ENCODE measurements around the gene CCT7. TPM values are rescaled to one million over a fixed set of nuclear protein-coding genes. Genes with fewer than 3 reads are reported as not detected.

CCT7 gene
- total and polyA plus RNA-seq, 2 donors (not counting 3 experiments of a cell fraction or from before 2014, with no cell fraction given): 343 to 362 TPM

- ChIA-PET POLR2A (no interaction called here), CTCF (interaction anchor here (1.0 to 2.0 kb wide), 4 partner anchors 21 to 62 kb away, joined by 3 to 6 read pairs (median 5); no protein-coding TSS in a partner anchor)
- dilution Hi-C loops (cut with MboI; ENCODE audit: extremely low pct_ligation_motif_present, low sequenced_read_pairs): no loop called here
- FAIRE-seq: no peak
- peak overlapping the region; percentile 88 for H3K27ac ChIP-seq (ENCODE audit: insufficient read depth, low read depth, low read length)
- peaks cover 29% of the 10 kb centered on the region for H3K4me1 ChIP-seq (ENCODE audit: control insufficient read depth, extremely low read depth, insufficient read depth, low read length)
- no peaks in the 10 kb centered on the region for H3K9me1 ChIP-seq (replicated peaks; ENCODE audit: control insufficient read depth, extremely low read depth, insufficient read depth, low read length)
- H3K27me3 ChIP-seq (ENCODE audit: control insufficient read depth in 2 of 2, insufficient read depth in 2 of 2, low read length in 2 of 2): no peaks in the 10 kb centered on the region
- peak overlapping the region; percentile 14 for H3K4me2 ChIP-seq (ENCODE audit: insufficient read depth, low read length)
- intact Hi-C loops (cut with micrococcal nuclease): no loop called here
- no peak overlapping the region for H2AFZ ChIP-seq (ENCODE audit: low read depth, low read length)
- H3K4me3 ChIP-seq (replicated peaks in 1 of 3; ENCODE audit: insufficient read depth in 1 of 3, low read depth in 1 of 3, low read length in 3 of 3): no peak overlapping the region
- H3K9ac ChIP-seq (replicated peaks; ENCODE audit: extremely low read depth, insufficient read depth, low read length): no peak overlapping the region
- no peaks in the 10 kb centered on the region for H3K9me3 ChIP-seq (replicated peaks; ENCODE audit: control insufficient read depth, insufficient read depth, low read length)
- peaks cover 85% of the 10 kb centered on the region for H3K79me2 ChIP-seq (ENCODE audit: control insufficient read depth, insufficient read depth, low read length)
- BruUV-seq (replicated peaks): no TSS peak
- peak; percentile 18 for DNase-seq (ENCODE audit: low read depth, low spot score)
- H3K36me3 ChIP-seq (ENCODE audit: control insufficient read depth in 2 of 2, extremely low read depth in 1 of 2, insufficient read depth in 2 of 2, low read length in 2 of 2): peaks cover 2 to 22% of the 10 kb centered on the region in 2 experiments
- TF ChIP-seq EZH2 (IDR thresholded peaks at IDR 0.05; ENCODE audit: borderline replicate concordance, low read depth, low read length, severe bottlenecking): no peak
- H4K20me1 ChIP-seq (replicated peaks; ENCODE audit: control insufficient read depth, extremely low read depth, insufficient read depth, low read length): peaks cover 2% of the 10 kb centered on the region
Measured at GRCh38 chr2:73238976-73239375, 4.9 kb downstream of the CCT7 start.

- ChIA-PET CTCF (interaction anchor here (0.7 to 2.0 kb wide), 2 partner anchors 20 to 27 kb away, joined by 3 to 6 read pairs; no protein-coding TSS in a partner anchor), POLR2A (no interaction called here)
- no peaks in the 10 kb centered on the region for H3K27me3 ChIP-seq (ENCODE audit: control insufficient read depth in 2 of 2, insufficient read depth in 2 of 2, low read length in 2 of 2)
- peaks cover 29% of the 10 kb centered on the region for H3K4me1 ChIP-seq (ENCODE audit: control insufficient read depth, extremely low read depth, insufficient read depth, low read length)
- no peaks in the 10 kb centered on the region for H3K9me3 ChIP-seq (replicated peaks; ENCODE audit: control insufficient read depth, insufficient read depth, low read length)
- H3K36me3 ChIP-seq (ENCODE audit: control insufficient read depth in 2 of 2, extremely low read depth in 1 of 2, insufficient read depth in 2 of 2, low read length in 2 of 2): peaks cover 10 to 30% of the 10 kb centered on the region in 2 experiments
- FAIRE-seq: peak; percentile 65
- no peak overlapping the region for H2AFZ ChIP-seq (ENCODE audit: low read depth, low read length)
- no TSS peak for BruUV-seq (replicated peaks)
- H4K20me1 ChIP-seq (replicated peaks; ENCODE audit: control insufficient read depth, extremely low read depth, insufficient read depth, low read length): peaks cover 2% of the 10 kb centered on the region
- H3K27ac ChIP-seq (ENCODE audit: insufficient read depth, low read depth, low read length): peak overlapping the region; percentile 88
- peak overlapping the region; percentile 48 for H3K4me2 ChIP-seq (ENCODE audit: insufficient read depth, low read length)
- TF ChIP-seq FOS (IDR thresholded peaks at IDR 0.05; ENCODE audit: borderline replicate concordance, insufficient read depth, low read length) (peak; percentile 45), JUN (IDR thresholded peaks at IDR 0.05; ENCODE audit: borderline replicate concordance, insufficient read depth, insufficient read length, low read depth) (peak; percentile 59), MAX (IDR thresholded peaks at IDR 0.05; ENCODE audit: insufficient read depth, insufficient read length) (no peak), EZH2 (IDR thresholded peaks at IDR 0.05; ENCODE audit: borderline replicate concordance, low read depth, low read length, severe bottlenecking) (no peak)
- peak overlapping the region; percentile 41 for H3K9ac ChIP-seq (replicated peaks; ENCODE audit: extremely low read depth, insufficient read depth, low read length)
- H3K9me1 ChIP-seq (replicated peaks; ENCODE audit: control insufficient read depth, extremely low read depth, insufficient read depth, low read length): no peaks in the 10 kb centered on the region
- H3K4me3 ChIP-seq (replicated peaks in 1 of 3; ENCODE audit: insufficient read depth in 1 of 3, low read depth in 1 of 3, low read length in 3 of 3): no peak overlapping the region
- peaks cover 83% of the 10 kb centered on the region for H3K79me2 ChIP-seq (ENCODE audit: control insufficient read depth, insufficient read depth, low read length)
- peak; percentile 77 for DNase-seq (ENCODE audit: low read depth, low spot score)
- intact Hi-C loops (cut with micrococcal nuclease): no loop called here
- dilution Hi-C loops (cut with MboI; ENCODE audit: extremely low pct_ligation_motif_present, low sequenced_read_pairs): no loop called here
Measured at GRCh38 chr2:73239776-73240175, 5.7 kb downstream of the CCT7 start.

All from endothelial cell of umbilical vein (primary cell).